GM12875 (cell line): ENCODE measurements around the gene DGKI.

Experiments used
- H3K4me3 ChIP-seq: one replicate; pipeline ENCODE4 v1.5.1; 2011; ENCODE audit warnings: low read depth, low read length, control low read depth
- CTCF ChIP-seq: IDR thresholded peaks from 2 replicates; pipeline ENCODE4 v1.5.1; 2011; ENCODE audit warnings: low read depth, mild to moderate bottlenecking, control low read depth, inconsistent platforms, low read length, moderate library complexity, borderline replicate concordance; ENCODE audit not compliant: insufficient read depth

Gene DGKI

GRCh38 chr7:137862358-137862757 is 15.6 kb upstream of the DGKI start:
- no peak for TF ChIP-seq CTCF

GRCh38 chr7:137860542-137860941 is 13.8 kb upstream of the DGKI start:
- TF ChIP-seq CTCF: no peak
- no peak overlapping the region for H3K4me3 ChIP-seq

More at GRCh38 chr7:137862358-137862757, 15.6 kb upstream of the DGKI start:
- no peak overlapping the region for H3K4me3 ChIP-seq

DNA sequence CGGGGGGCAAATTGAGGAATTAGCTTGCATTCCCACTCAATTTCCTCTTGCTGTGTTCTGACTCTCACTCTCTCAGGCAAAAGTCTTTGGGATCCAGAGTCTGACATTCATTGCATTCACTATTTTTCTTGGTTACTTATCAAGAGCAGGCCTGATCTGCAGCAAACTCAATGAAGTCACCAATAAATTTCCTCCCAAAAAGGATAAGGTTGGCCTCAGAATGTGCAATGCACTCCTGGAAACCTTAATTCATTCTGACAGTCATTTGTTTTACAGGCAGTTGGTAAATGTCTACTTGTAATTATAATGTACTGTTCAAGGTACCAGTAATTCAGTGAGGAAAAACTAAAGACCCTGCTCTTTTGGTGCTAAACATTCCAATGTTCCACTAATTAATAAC is 6.3 kb upstream of the DGKI start:
- TF ChIP-seq CTCF: no peak
- no peak overlapping the region for H3K4me3 ChIP-seq

DNA sequence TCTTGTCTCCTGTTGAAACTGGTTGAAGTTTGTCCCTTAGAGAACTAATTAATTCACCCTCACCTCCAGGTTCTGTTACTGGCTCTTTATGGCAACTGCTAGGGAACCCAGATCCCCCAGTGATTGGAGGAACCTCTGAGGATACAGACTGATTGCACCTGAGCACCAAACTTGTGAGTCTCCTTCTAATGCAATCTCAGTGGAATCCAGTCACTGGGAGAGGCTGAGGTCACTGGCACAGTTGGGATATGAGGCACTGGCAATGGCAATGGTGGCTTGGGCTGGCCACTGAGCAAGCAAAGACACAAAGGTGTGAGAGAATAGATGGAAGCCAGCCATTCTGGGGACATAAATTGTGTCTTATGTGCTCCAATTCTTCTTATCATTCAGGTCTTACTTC is 5.3 kb upstream of the DGKI start:
- TF ChIP-seq CTCF: no peak

DNA sequence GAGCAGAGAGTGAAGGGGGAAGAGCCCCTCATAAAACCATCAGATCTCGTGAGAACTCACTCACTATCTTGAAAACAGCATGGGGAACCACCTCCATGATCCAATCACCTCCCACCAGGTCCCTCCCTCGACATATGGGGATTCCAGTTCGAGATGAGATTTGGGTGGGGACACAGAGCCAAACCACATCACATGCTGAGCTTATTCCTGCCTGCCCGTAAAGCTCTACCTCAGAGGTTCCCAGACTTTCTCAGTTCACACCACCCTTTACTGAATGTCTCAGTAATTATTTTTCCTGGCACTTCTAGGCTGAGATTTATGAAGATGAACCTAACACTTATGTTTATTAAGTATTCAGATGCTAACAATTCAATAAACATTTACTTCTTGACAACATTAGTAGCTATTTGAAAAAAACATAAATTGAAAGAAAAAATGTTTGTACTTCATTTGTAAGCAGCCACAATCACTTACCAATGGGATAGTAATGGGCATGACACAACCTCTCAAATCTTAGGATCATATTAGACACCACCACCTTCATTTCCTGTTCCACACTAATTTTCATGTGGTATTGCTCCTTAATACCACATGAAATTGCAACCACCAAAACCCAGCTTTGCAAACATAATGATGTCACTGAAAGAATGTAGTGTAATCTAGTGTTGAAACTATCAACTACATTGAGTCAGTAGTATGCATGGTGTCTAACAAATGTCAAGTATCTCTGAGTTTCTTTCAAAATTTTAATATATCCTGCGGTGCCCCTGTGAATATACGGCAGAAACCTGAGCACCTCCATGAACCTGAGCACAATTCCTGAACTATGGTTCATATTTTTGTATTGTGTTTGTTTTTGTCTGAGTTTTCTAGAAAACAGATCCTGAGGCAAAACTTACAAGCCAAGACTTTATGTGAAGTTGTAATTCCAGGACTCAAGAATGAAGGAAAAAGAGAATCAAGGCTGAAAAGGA is 4.5 kb upstream of the DGKI start:
- H3K4me3 ChIP-seq: no peak overlapping the region
- no peak for TF ChIP-seq CTCF

More for the DNA sequence above, 5.3 kb upstream of the DGKI start:
- H3K4me3 ChIP-seq: no peak overlapping the region

- TF ChIP-seq CTCF: no peak
Observed at GRCh38 chr7:137850571-137850970, 3.8 kb upstream of the DGKI start.

GRCh38 chr7:137848095-137848494 is 1.3 kb upstream of the DGKI start:
- H3K4me3 ChIP-seq: no peak overlapping the region

More at GRCh38 chr7:137850571-137850970, 3.8 kb upstream of the DGKI start:
- H3K4me3 ChIP-seq: no peak overlapping the region

More at GRCh38 chr7:137848095-137848494, 1.3 kb upstream of the DGKI start:
- TF ChIP-seq CTCF: no peak
